T-helper 2 cell treated with Interferon-gamma antibody and Interleukin-4, amounts not matched to agents 100 ng/mL and 5 ng/mL, for 36 hours (primary cell): ENCODE data around the gene DSP. TPM values are rescaled to one million over a fixed set of nuclear protein-coding genes. Genes with fewer than 3 reads are reported as not detected.

ENCODE experiments used
- intact Hi-C: fragments of 100-400 bp; cut with micrococcal nuclease; formaldehyde crosslinking; loops from one replicate; pipeline ENCODE4 v1.15.1; 2023
- total RNA-seq: library from RNA; stranded (reverse); gene quantifications from 2 replicates; pipeline ENCODE4 v1.2.3, GENCODE V29; 2022

The DSP gene
- total RNA-seq, 1 donor from 2014 or later = not detected

DNA sequence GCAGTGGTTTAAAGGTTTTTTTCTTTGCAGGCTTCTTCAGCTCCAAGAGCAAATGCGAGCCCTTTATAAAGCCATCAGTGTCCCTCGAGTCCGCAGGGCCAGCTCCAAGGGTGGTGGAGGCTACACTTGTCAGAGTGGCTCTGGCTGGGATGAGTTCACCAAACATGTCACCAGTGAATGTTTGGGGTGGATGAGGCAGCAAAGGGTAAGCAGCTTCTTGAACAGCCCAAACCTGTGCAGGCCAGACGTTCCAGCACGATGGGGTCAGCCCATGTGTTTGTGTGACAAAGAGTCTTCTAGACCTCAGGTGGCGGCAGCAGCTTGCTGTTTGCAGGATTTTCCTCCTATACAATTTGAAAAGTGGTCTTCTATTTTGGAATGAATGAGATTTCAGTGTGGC is 17.7 kb downstream of the DSP start:
- intact Hi-C loops = no loop called here

- intact Hi-C loops = no loop called here
These were observed 18.3 kb downstream of the DSP start for GRCh38 chr6:7559651-7560385.

DNA sequence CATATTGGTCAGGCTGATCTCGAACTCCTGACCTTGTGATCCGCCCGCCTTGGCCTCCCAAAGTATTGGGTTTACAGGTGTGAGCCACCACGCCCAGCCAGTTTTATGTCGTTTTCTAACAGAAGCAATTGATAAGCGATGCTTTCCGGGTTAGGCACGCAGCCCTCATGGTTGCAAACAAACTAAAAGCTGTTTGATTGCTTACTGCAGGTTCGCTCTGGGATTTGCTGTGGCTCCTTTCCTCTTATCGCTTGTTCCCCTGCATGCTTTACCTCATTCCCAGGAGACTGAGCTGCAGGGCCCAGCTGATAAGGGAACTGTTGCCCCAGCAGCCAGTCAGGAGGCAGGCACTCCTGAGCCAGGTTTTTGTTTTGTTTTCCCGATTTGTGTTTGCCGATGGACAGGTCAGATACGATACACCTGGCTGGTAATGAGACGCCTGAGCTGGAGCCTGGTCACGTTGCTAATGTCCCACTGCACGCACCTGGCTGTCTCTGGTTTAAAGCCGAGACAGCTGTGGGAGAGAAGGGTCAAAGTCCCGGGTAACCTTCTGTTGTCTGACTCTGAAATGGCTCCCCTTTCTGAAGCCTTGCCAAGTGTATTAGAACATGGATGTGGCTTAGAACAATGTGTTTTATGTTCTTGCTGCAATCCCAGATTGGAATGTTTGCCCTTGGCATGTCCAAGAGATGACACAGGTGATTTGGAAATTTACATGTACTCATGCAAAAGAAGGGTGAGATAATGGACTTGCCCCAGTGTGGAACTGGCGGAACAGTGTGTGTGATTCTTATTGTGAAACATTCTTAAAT is 19.9 kb downstream of the DSP start:
- intact Hi-C loops = no loop called here

GRCh38 chr6:7562769-7563168 is 21.3 kb downstream of the DSP start:
- intact Hi-C loops = no loop called here

- intact Hi-C loops = no loop called here
These were observed 24.6 kb downstream of the DSP start for GRCh38 chr6:7566107-7566506.

- intact Hi-C loops = no loop called here
These were observed 25.2 kb downstream of the DSP start for GRCh38 chr6:7566617-7567173.

- intact Hi-C loops = no loop called here
These were observed 26.6 kb downstream of the DSP start for GRCh38 chr6:7568021-7568420.

GRCh38 chr6:7569082-7569481 is 27.6 kb downstream of the DSP start:
- intact Hi-C loops = no loop called here

- intact Hi-C loops = no loop called here
These were observed 30.9 kb downstream of the DSP start for GRCh38 chr6:7572213-7572943.

DNA sequence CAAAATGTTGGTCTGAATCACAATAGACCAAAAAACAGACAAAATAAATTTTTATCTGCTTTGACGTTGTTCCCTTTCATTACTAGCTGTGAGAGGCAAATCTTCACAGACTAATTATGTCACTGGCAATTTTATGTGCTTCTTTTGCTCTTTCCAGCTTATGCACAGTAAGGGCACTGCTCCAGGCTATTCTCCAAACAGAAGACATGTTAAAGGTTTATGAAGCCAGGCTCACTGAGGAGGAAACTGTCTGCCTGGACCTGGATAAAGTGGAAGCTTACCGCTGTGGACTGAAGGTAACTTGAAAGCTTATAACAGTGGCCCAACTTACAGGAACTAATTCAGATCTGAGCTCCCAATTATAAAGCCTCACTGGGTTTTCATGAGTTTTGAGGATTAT is 33.0 kb downstream of the DSP start:
- intact Hi-C loops = no loop called here

DNA sequence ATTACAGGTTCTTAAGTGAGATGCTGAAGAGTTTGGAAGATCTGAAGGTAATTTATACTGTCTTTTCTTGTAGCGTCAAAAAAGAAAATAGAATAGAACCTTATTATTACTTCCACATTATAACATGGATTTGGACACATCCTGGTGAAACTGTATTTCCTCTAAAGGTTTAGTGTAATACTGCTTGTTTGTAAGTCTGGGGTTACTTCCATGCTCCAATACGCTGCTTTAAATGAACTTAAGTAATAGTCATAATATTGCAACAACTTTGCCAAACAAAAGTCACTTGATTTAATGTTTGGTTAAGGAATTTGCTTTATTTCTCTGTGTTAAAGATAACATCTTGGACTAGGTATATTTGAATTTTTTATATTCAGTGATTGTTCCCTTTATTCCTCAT is 37.0 kb downstream of the DSP start:
- intact Hi-C loops = no loop called here

- intact Hi-C loops = no loop called here
These were observed 37.5 kb downstream of the DSP start for GRCh38 chr6:7578931-7579330.

- intact Hi-C loops = no loop called here
These were observed 38.4 kb downstream of the DSP start for GRCh38 chr6:7579851-7580250.

- intact Hi-C loops = no loop called here
These were observed 39.1 kb downstream of the DSP start for GRCh38 chr6:7580537-7580926.

DNA sequence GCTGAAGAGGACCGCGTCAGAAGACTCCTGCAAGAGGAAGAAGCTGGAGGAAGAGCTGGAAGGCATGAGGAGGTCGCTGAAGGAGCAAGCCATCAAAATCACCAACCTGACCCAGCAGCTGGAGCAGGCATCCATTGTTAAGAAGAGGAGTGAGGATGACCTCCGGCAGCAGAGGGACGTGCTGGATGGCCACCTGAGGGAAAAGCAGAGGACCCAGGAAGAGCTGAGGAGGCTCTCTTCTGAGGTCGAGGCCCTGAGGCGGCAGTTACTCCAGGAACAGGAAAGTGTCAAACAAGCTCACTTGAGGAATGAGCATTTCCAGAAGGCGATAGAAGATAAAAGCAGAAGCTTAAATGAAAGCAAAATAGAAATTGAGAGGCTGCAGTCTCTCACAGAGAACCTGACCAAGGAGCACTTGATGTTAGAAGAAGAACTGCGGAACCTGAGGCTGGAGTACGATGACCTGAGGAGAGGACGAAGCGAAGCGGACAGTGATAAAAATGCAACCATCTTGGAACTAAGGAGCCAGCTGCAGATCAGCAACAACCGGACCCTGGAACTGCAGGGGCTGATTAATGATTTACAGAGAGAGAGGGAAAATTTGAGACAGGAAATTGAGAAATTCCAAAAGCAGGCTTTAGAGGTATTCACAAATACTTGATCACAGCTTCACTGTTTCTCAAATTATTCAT is 39.6 kb downstream of the DSP start:
- intact Hi-C loops = no loop called here

DNA sequence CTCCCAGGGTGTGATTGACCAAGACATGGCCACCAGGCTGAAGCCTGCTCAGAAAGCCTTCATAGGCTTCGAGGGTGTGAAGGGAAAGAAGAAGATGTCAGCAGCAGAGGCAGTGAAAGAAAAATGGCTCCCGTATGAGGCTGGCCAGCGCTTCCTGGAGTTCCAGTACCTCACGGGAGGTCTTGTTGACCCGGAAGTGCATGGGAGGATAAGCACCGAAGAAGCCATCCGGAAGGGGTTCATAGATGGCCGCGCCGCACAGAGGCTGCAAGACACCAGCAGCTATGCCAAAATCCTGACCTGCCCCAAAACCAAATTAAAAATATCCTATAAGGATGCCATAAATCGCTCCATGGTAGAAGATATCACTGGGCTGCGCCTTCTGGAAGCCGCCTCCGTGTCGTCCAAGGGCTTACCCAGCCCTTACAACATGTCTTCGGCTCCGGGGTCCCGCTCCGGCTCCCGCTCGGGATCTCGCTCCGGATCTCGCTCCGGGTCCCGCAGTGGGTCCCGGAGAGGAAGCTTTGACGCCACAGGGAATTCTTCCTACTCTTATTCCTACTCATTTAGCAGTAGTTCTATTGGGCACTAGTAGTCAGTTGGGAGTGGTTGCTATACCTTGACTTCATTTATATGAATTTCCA is 43.9 kb downstream of the DSP start:
- intact Hi-C loops = no loop called here

DNA sequence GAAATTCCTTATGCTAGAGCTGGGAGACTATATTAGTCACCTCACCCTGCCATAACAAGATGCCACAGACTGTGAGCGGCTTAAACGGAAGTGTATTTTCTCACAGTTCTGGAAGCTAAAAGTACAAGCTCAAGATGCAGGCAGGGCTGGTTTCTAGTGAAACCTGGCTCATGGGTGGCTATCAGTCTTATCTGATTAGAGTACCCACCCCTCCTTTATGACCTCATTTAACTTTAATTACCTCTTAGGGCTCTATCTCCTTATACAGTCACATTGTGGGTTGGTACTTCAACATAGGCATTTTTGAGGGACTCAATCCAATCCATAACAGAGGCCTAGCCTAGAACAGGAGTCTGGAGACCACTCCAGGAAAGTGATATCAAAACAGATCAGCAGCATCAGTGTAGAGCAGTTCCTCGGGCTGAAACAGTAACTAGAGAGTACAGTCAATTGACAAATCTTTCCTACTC is 46.2 kb downstream of the DSP start:
- intact Hi-C loops = no loop called here

GRCh38 chr6:7588506-7588905 is 47.0 kb downstream of the DSP start:
- intact Hi-C loops = no loop called here

- intact Hi-C loops = no loop called here
These were observed 47.8 kb downstream of the DSP start for GRCh38 chr6:7589221-7589620.
